Prostate gland (tissue), 2 donors: ENCODE results near the gene RBM20. TPM values are rescaled to one million over a fixed set of nuclear protein-coding genes. Genes with fewer than 3 reads are reported as not detected.

ENCODE experiments used
- DNase-seq: peaks from one replicate; pipeline ENCODE4 v3.0.0-alpha.2; 2019; ENCODE audit warnings: low spot score
- H3K27ac ChIP-seq, 2 donors: fragments of 200-600 bp; sonication (generic); 2 replicates each; pipeline ENCODE4 v1.5.1; 2017 to 2019
- H3K27me3 ChIP-seq: fragments of 200-600 bp; sonication (generic); replicated peaks from 2 replicates; pipeline ENCODE4 v1.5.1; 2019; ENCODE audit not compliant: insufficient read depth
- H3K36me3 ChIP-seq, 2 donors: fragments of 200-600 bp; sonication (generic); 1 replicate in 1 of 2; 2 replicates in 1 of 2; pipeline versions ENCODE4 v1.5.1 to v1.8.1; 2017 to 2019
- H3K4me1 ChIP-seq: fragments of 200-600 bp; sonication (generic); replicated peaks from 2 replicates; pipeline ENCODE4 v1.5.1; 2019
- H3K4me3 ChIP-seq, 2 donors: fragments of 200-600 bp; sonication (generic); 2 replicates each; pipeline ENCODE4 v1.5.1; 2017 to 2019
- H3K9me3 ChIP-seq: fragments of 200-600 bp; sonication (generic); 2 replicates; pipeline ENCODE4 v1.5.1; 2017
- CTCF ChIP-seq, 4 experiments: fragments of 200-600 bp in 2 of 4; fragments of 450-650 bp in 2 of 4; sonication (generic) in 2 of 4; IDR thresholded peaks; 1 replicate in 3 of 4; 2 replicates in 1 of 4; pipeline ENCODE4 v1.5.1; 2016 to 2019; ENCODE audit warnings: antibody characterized with exemption in 4 of 4, mild to moderate bottlenecking in 2 of 4, moderate library complexity in 2 of 4
- POLR2A ChIP-seq: fragments of 450-650 bp; IDR thresholded peaks from one replicate; pipeline ENCODE4 v1.6.1; 2016; ENCODE audit warnings: antibody characterized with exemption, mild to moderate bottlenecking
- POLR2AphosphoS5 ChIP-seq: sonication (generic); formaldehyde crosslinking; IDR thresholded peaks from one replicate; pipeline ENCODE4 v1.6.1; 2017; ENCODE audit warnings: antibody characterized with exemption
- WGBS: methylation state at CpG from one replicate; pipeline ENCODE4 v1.1.5; 2018; 5-methylcytosine and 5-hydroxymethylcytosine counted together
- intact Hi-C: fragments of 100-400 bp; cut with DNase I; formaldehyde crosslinking; loops from one replicate; pipeline ENCODE4 v1.14.2; 2022
- total RNA-seq, 2 donors: library from RNA; depleted of rRNA; stranded (reverse); fragments of >200 nt; gene quantifications; one replicate each; pipeline ENCODE4 v1.1.0, GENCODE V29; 2016

Gene RBM20
- 1 to 10 TPM in 1 of 2 donors, under 1 TPM in 1; 0.41 to 2.8 TPM for total RNA-seq

- DNase-seq = no peak
- H3K9me3 ChIP-seq = no peaks in the 10 kb centered on the region
- WGBS = under 1% methylated on average over 41 of the region's 106 CpGs
- TF ChIP-seq POLR2A (no peak), CTCF (IDR thresholded peaks at IDR 0.05) (no peak), POLR2AphosphoS5 (no peak)
- no peak within 1 kb of the TSS for H3K27ac ChIP-seq
- H3K36me3 ChIP-seq = no peaks in the 10 kb centered on the region
- intact Hi-C loops = no loop called here
- H3K4me1 ChIP-seq = no peaks in the 10 kb centered on the region
- peak within 1 kb of the TSS; percentile 22 to 38 for H3K4me3 ChIP-seq
- H3K27me3 ChIP-seq = peaks cover 33% of the 10 kb centered on the region
Measured at GRCh38 chr10:110643653-110644597, at the start of gene RBM20. TSS of gene RBM20 (plus strand) at chr10:110644336. CDS start at chr10:110644455, 119 bp downstream.

GRCh38 chr10:110597476-110597875, 46.7 kb upstream of the RBM20 start:
- H3K27ac ChIP-seq = no peak overlapping the region
- H3K9me3 ChIP-seq = no peaks in the 10 kb centered on the region
- intact Hi-C loops = no loop called here
- H3K27me3 ChIP-seq = no peaks in the 10 kb centered on the region
- H3K4me3 ChIP-seq = no peak overlapping the region
- peaks cover 0 to 12% of the 10 kb centered on the region in 2 donors for H3K36me3 ChIP-seq
- WGBS = 87% methylated on average over 2 of the region's 2 CpGs
- H3K4me1 ChIP-seq = no peaks in the 10 kb centered on the region
- TF ChIP-seq POLR2AphosphoS5 (no peak), POLR2A (no peak)
- DNase-seq = no peak

GRCh38 chr10:110600487-110601101, 43.5 kb upstream of the RBM20 start:
- no peaks in the 10 kb centered on the region for H3K27me3 ChIP-seq
- intact Hi-C loops = no loop called here
- 73% methylated on average over 2 of the region's 2 CpGs for WGBS
- peaks cover 0 to 12% of the 10 kb centered on the region in 2 donors for H3K36me3 ChIP-seq
- TF ChIP-seq CTCF (IDR thresholded peaks at IDR 0.05) (peak in 2 of 4 experiments; percentile 15 to 32), POLR2A (no peak)
- DNase-seq = no peak
- H3K9me3 ChIP-seq = no peaks in the 10 kb centered on the region
- no peak overlapping the region for H3K4me3 ChIP-seq
- H3K27ac ChIP-seq = no peak overlapping the region
- no peaks in the 10 kb centered on the region for H3K4me1 ChIP-seq

GRCh38 chr10:110601581-110601980, 42.6 kb upstream of the RBM20 start:
- intact Hi-C loops = no loop called here
- H3K36me3 ChIP-seq = peaks cover 0 to 12% of the 10 kb centered on the region in 2 donors
- no peaks in the 10 kb centered on the region for H3K4me1 ChIP-seq
- DNase-seq = no peak
- no peaks in the 10 kb centered on the region for H3K27me3 ChIP-seq
- H3K9me3 ChIP-seq = no peaks in the 10 kb centered on the region
- no peak overlapping the region for H3K27ac ChIP-seq
- H3K4me3 ChIP-seq = no peak overlapping the region
- 88% methylated on average over 4 of the region's 4 CpGs for WGBS
- TF ChIP-seq POLR2A = no peak
- no peak for TF ChIP-seq CTCF (IDR thresholded peaks at IDR 0.05)

- DNase-seq = no peak
- Histone ChIP-seq H3K4me3 (no peak overlapping the region), H3K4me1 (no peaks in the 10 kb centered on the region), H3K27me3 (peaks cover 3% of the 10 kb centered on the region), H3K27ac (no peak overlapping the region), H3K9me3 (no peaks in the 10 kb centered on the region), H3K36me3 (no peaks in the 10 kb centered on the region)
- no peak for TF ChIP-seq POLR2A
- 76% methylated on average over 6 of the region's 6 CpGs for WGBS
- intact Hi-C loops = no loop called here
Measured at GRCh38 chr10:110608087-110608486, 36.0 kb upstream of the RBM20 start.
